ENCODE measurements around the gene JMJD7.

- TF ChIP-seq POLR2AphosphoS5 (IDR thresholded peaks at IDR 0.05; ENCODE audit: low read depth, low read length) (no peak), POLR2A (IDR thresholded peaks at IDR 0.05; ENCODE audit: low read depth, low read length) (no peak), TAF1 (IDR thresholded peaks at IDR 0.05; ENCODE audit: borderline replicate concordance, low read depth, low read length) (no peak)
Measured at GRCh38 chr15:41839781-41840491, 12.0 kb downstream of the JMJD7 start.
